ENCODE measurements around the gene HIVEP3.

Gene HIVEP3

GRCh38 chr1:41618871-41619270 lies 299.9 kb downstream of the HIVEP3 start:
- H3K36me3 ChIP-seq (ENCODE audit: control insufficient read depth in 4 of 4, insufficient read depth in 4 of 4, low read length in 3 of 4), result no peaks in the 10 kb centered on the region
- H3K27ac ChIP-seq (ENCODE audit: insufficient read depth in 1 of 2, low read depth in 1 of 2, low read length in 2 of 2, poor library complexity in 1 of 2, severe bottlenecking in 2 of 2), result no peak overlapping the region
- H3K4me3 ChIP-seq (ENCODE audit: control insufficient read depth in 1 of 7, extremely low read depth in 1 of 7, insufficient read depth in 4 of 7, low read depth in 2 of 7, low read length in 6 of 7), result no peak overlapping the region
- no peaks in the 10 kb centered on the region for H3K27me3 ChIP-seq (replicated peaks in 2 of 5; ENCODE audit: control insufficient read depth in 4 of 5, insufficient read depth in 5 of 5, low read length in 4 of 5)
- H3K9me3 ChIP-seq (ENCODE audit: control extremely low read depth in 1 of 5, control insufficient read depth in 4 of 5, insufficient read depth in 2 of 5, low read depth in 1 of 5, low read length in 4 of 5), result no peaks in the 10 kb centered on the region
- CTCF ChIA-PET, result no interaction called here
- DNase-seq, result no peak
- 98% methylated on average over 5 of the region's 6 CpGs for WGBS (ENCODE audit: insufficient coverage)
- H3K4me1 ChIP-seq (ENCODE audit: control extremely low read depth in 1 of 4, control insufficient read depth in 4 of 4, insufficient read depth in 4 of 4, low read length in 3 of 4), result peaks cover 0 to 13% (median 8%) of the 10 kb centered on the region in 4 experiments
- POLR2A ChIA-PET, result no interaction called here

DNA sequence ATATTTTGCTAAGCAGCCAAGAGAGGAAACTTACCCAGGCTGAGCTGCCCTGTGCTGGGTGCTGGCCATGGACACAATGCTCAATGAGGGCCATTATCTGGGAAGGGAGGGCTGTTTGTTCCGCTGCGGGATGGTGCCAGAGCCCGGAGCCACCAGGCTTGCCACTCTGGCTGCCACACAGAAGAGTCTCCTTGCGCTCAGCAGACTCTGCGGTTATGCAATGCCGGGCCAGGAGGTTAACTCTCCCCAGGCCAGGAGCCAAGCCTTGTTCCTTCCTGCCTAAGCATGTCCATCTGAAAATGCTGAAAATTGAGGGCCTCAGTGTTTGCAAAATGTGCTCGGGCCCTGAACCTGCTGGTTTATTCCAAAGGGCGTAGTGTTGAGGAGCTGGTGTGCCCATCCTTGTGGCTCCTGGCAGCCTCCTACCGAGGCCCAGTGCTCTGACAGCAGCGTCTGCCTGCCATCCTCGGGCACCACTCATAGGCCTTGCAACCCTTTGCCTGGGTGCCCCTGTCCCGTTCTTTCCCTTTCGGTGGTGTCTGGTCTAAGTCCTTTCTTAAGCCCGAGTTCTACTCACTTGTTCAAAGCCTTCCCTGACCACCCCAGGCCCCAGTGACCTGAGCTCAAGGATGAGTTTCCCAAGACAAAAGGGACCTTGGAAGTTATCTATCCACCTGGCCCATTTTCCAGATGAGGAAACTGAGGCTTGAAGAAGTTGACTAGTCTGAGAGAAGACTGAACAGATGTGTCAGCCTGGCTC lies 300.5 kb downstream of the HIVEP3 start:
- POLR2A ChIA-PET, result no interaction called here
- peaks cover 0 to 8% (median 6%) of the 10 kb centered on the region in 4 experiments for H3K4me1 ChIP-seq (ENCODE audit: control extremely low read depth in 1 of 4, control insufficient read depth in 4 of 4, insufficient read depth in 4 of 4, low read length in 3 of 4)
- DNase-seq, result no peak
- no peak overlapping the region for H3K4me3 ChIP-seq (ENCODE audit: control insufficient read depth in 1 of 7, extremely low read depth in 1 of 7, insufficient read depth in 4 of 7, low read depth in 2 of 7, low read length in 6 of 7)
- H3K9me3 ChIP-seq (ENCODE audit: control extremely low read depth in 1 of 5, control insufficient read depth in 4 of 5, insufficient read depth in 2 of 5, low read depth in 1 of 5, low read length in 4 of 5), result no peaks in the 10 kb centered on the region
- CTCF ChIA-PET, result no interaction called here
- 97% methylated on average over 14 of the region's 14 CpGs for WGBS (ENCODE audit: insufficient coverage)
- no peaks in the 10 kb centered on the region for H3K36me3 ChIP-seq (ENCODE audit: control insufficient read depth in 4 of 4, insufficient read depth in 4 of 4, low read length in 3 of 4)
- no peak overlapping the region for H3K27ac ChIP-seq (ENCODE audit: insufficient read depth in 1 of 2, low read depth in 1 of 2, low read length in 2 of 2, poor library complexity in 1 of 2, severe bottlenecking in 2 of 2)
- no peaks in the 10 kb centered on the region for H3K27me3 ChIP-seq (replicated peaks in 2 of 5; ENCODE audit: control insufficient read depth in 4 of 5, insufficient read depth in 5 of 5, low read length in 4 of 5)

DNA sequence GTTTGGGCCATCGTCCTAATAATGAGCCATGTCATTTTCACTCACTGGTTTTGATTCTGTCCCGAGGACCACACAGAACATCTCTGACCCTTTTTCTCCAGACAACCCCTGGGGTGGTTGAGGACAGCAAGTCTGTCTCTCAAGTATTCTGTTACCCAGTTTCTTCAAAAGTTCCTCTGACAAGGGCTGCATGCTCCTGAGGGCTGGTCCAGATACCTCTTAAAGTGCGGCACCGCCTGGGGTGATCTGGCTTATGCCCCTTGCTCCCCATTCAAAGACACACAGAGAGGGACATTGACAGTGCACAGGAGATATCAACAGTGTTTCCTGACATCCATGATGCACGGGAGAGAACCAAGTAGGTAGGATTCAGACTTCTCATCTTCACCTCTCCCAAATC lies 301.4 kb downstream of the HIVEP3 start:
- H3K36me3 ChIP-seq (ENCODE audit: control insufficient read depth in 4 of 4, insufficient read depth in 4 of 4, low read length in 3 of 4), result no peaks in the 10 kb centered on the region
- no peaks in the 10 kb centered on the region for H3K9me3 ChIP-seq (ENCODE audit: control extremely low read depth in 1 of 5, control insufficient read depth in 4 of 5, insufficient read depth in 2 of 5, low read depth in 1 of 5, low read length in 4 of 5)
- H3K4me1 ChIP-seq (ENCODE audit: control extremely low read depth in 1 of 4, control insufficient read depth in 4 of 4, insufficient read depth in 4 of 4, low read length in 3 of 4), result no peaks in the 10 kb centered on the region
- H3K27me3 ChIP-seq (replicated peaks in 2 of 5; ENCODE audit: control insufficient read depth in 4 of 5, insufficient read depth in 5 of 5, low read length in 4 of 5), result no peaks in the 10 kb centered on the region
- H3K4me3 ChIP-seq (ENCODE audit: control insufficient read depth in 1 of 7, extremely low read depth in 1 of 7, insufficient read depth in 4 of 7, low read depth in 2 of 7, low read length in 6 of 7), result no peak overlapping the region
- CTCF ChIA-PET, result no interaction called here
- POLR2A ChIA-PET, result no interaction called here
- no peak for DNase-seq
- WGBS (ENCODE audit: insufficient coverage), result 80% methylated on average over 5 of the region's 5 CpGs
- H3K27ac ChIP-seq (ENCODE audit: insufficient read depth in 1 of 2, low read depth in 1 of 2, low read length in 2 of 2, poor library complexity in 1 of 2, severe bottlenecking in 2 of 2), result no peak overlapping the region

DNA sequence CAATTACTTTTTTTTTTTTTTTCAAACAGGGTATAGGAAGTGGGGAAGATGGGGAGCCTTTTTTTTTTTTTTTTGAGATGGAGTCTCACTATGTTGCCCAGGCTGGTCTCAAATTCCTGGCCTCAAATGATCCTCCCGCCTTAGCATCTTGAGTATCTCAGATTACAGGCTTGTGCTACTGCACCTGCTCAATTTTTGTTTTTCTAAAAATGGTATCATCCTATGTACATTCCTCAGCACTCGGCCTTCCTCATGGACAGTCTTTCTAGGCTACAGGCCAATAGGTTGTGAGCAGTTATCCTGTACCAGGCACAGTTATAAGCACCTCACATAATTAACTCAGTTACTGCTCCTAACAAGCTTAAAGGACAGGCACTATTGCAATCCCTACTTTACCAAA lies 302.2 kb downstream of the HIVEP3 start:
- ChIA-PET POLR2A (no interaction called here), CTCF (no interaction called here)
- Histone ChIP-seq H3K9me3 (ENCODE audit: control extremely low read depth in 1 of 5, control insufficient read depth in 4 of 5, insufficient read depth in 2 of 5, low read depth in 1 of 5, low read length in 4 of 5) (no peaks in the 10 kb centered on the region), H3K27me3 (replicated peaks in 2 of 5; ENCODE audit: control insufficient read depth in 4 of 5, insufficient read depth in 5 of 5, low read length in 4 of 5) (no peaks in the 10 kb centered on the region), H3K4me1 (ENCODE audit: control extremely low read depth in 1 of 4, control insufficient read depth in 4 of 4, insufficient read depth in 4 of 4, low read length in 3 of 4) (peaks cover 0 to 6% (median 0%) of the 10 kb centered on the region in 4 experiments), H3K27ac (ENCODE audit: insufficient read depth in 1 of 2, low read depth in 1 of 2, low read length in 2 of 2, poor library complexity in 1 of 2, severe bottlenecking in 2 of 2) (no peak overlapping the region), H3K4me3 (ENCODE audit: control insufficient read depth in 1 of 7, extremely low read depth in 1 of 7, insufficient read depth in 4 of 7, low read depth in 2 of 7, low read length in 6 of 7) (no peak overlapping the region), H3K36me3 (ENCODE audit: control insufficient read depth in 4 of 4, insufficient read depth in 4 of 4, low read length in 3 of 4) (no peaks in the 10 kb centered on the region)
- no peak for DNase-seq
- 100% methylated on average over 1 of the region's 2 CpGs for WGBS (ENCODE audit: insufficient coverage)

GRCh38 chr1:41615981-41616380 lies 302.7 kb downstream of the HIVEP3 start:
- Histone ChIP-seq H3K36me3 (ENCODE audit: control insufficient read depth in 4 of 4, insufficient read depth in 4 of 4, low read length in 3 of 4) (no peaks in the 10 kb centered on the region), H3K9me3 (ENCODE audit: control extremely low read depth in 1 of 5, control insufficient read depth in 4 of 5, insufficient read depth in 2 of 5, low read depth in 1 of 5, low read length in 4 of 5) (no peaks in the 10 kb centered on the region), H3K27ac (ENCODE audit: insufficient read depth in 1 of 2, low read depth in 1 of 2, low read length in 2 of 2, poor library complexity in 1 of 2, severe bottlenecking in 2 of 2) (no peak overlapping the region), H3K27me3 (replicated peaks in 2 of 5; ENCODE audit: control insufficient read depth in 4 of 5, insufficient read depth in 5 of 5, low read length in 4 of 5) (no peaks in the 10 kb centered on the region), H3K4me3 (ENCODE audit: control insufficient read depth in 1 of 7, extremely low read depth in 1 of 7, insufficient read depth in 4 of 7, low read depth in 2 of 7, low read length in 6 of 7) (no peak overlapping the region), H3K4me1 (ENCODE audit: control extremely low read depth in 1 of 4, control insufficient read depth in 4 of 4, insufficient read depth in 4 of 4, low read length in 3 of 4) (peaks cover 0 to 12% (median 0%) of the 10 kb centered on the region in 4 experiments)
- ChIA-PET POLR2A (no interaction called here), CTCF (no interaction called here)
- WGBS (ENCODE audit: insufficient coverage), result 100% methylated on average over 1 of the region's 2 CpGs
- no peak for DNase-seq

- no peaks in the 10 kb centered on the region for H3K36me3 ChIP-seq (ENCODE audit: control insufficient read depth in 4 of 4, insufficient read depth in 4 of 4, low read length in 3 of 4)
- DNase-seq, result no peak
- H3K4me1 ChIP-seq (ENCODE audit: control extremely low read depth in 1 of 4, control insufficient read depth in 4 of 4, insufficient read depth in 4 of 4, low read length in 3 of 4), result peaks cover 0 to 14% (median 0%) of the 10 kb centered on the region in 4 experiments
- no peak overlapping the region for H3K4me3 ChIP-seq (ENCODE audit: control insufficient read depth in 1 of 7, extremely low read depth in 1 of 7, insufficient read depth in 4 of 7, low read depth in 2 of 7, low read length in 6 of 7)
- ChIA-PET CTCF (interaction anchor here (1.0 kb wide), 1 partner anchor 98 kb away, joined by 3 read pairs; no protein-coding TSS in a partner anchor), POLR2A (interaction anchor here (0.6 kb wide), 1 partner anchor 836 kb away, joined by 3 read pairs; no protein-coding TSS in a partner anchor)
- 100% methylated on average over 6 of the region's 8 CpGs for WGBS (ENCODE audit: insufficient coverage)
- H3K27ac ChIP-seq (ENCODE audit: insufficient read depth in 1 of 2, low read depth in 1 of 2, low read length in 2 of 2, poor library complexity in 1 of 2, severe bottlenecking in 2 of 2), result no peak overlapping the region
- no peaks in the 10 kb centered on the region for H3K27me3 ChIP-seq (replicated peaks in 2 of 5; ENCODE audit: control insufficient read depth in 4 of 5, insufficient read depth in 5 of 5, low read length in 4 of 5)
- no peaks in the 10 kb centered on the region for H3K9me3 ChIP-seq (ENCODE audit: control extremely low read depth in 1 of 5, control insufficient read depth in 4 of 5, insufficient read depth in 2 of 5, low read depth in 1 of 5, low read length in 4 of 5)
These were observed 303.4 kb downstream of the HIVEP3 start for GRCh38 chr1:41615316-41615715.

GRCh38 chr1:41614818-41615217 lies 303.9 kb downstream of the HIVEP3 start:
- H3K27me3 ChIP-seq (replicated peaks in 2 of 5; ENCODE audit: control insufficient read depth in 4 of 5, insufficient read depth in 5 of 5, low read length in 4 of 5), result no peaks in the 10 kb centered on the region
- H3K4me1 ChIP-seq (ENCODE audit: control extremely low read depth in 1 of 4, control insufficient read depth in 4 of 4, insufficient read depth in 4 of 4, low read length in 3 of 4), result peaks cover 0 to 14% (median 0%) of the 10 kb centered on the region in 4 experiments
- no peak overlapping the region for H3K4me3 ChIP-seq (ENCODE audit: control insufficient read depth in 1 of 7, extremely low read depth in 1 of 7, insufficient read depth in 4 of 7, low read depth in 2 of 7, low read length in 6 of 7)
- H3K36me3 ChIP-seq (ENCODE audit: control insufficient read depth in 4 of 4, insufficient read depth in 4 of 4, low read length in 3 of 4), result no peaks in the 10 kb centered on the region
- ChIA-PET POLR2A (interaction anchor here (0.6 kb wide), 1 partner anchor 835 kb away, joined by 3 read pairs; no protein-coding TSS in a partner anchor), CTCF (interaction anchor here (1.0 kb wide), 1 partner anchor 98 kb away, joined by 3 read pairs; no protein-coding TSS in a partner anchor)
- WGBS (ENCODE audit: insufficient coverage), result 100% methylated on average over 3 of the region's 6 CpGs
- DNase-seq, result no peak
- H3K9me3 ChIP-seq (ENCODE audit: control extremely low read depth in 1 of 5, control insufficient read depth in 4 of 5, insufficient read depth in 2 of 5, low read depth in 1 of 5, low read length in 4 of 5), result no peaks in the 10 kb centered on the region
- H3K27ac ChIP-seq (ENCODE audit: insufficient read depth in 1 of 2, low read depth in 1 of 2, low read length in 2 of 2, poor library complexity in 1 of 2, severe bottlenecking in 2 of 2), result no peak overlapping the region

All from common myeloid progenitor, CD34-positive (primary cell).